Cerebellar cortex (tissue), 1 donor: ENCODE measurements around the gene LRP1B.

Experiments
- DNase-seq: peaks from one replicate; pipeline ENCODE4 v3.0.0-alpha.2; 2015; ENCODE audit warnings: low spot score

The LRP1B gene

GRCh38 chr2:141423124-141423523, 707.7 kb downstream of the LRP1B start:
- peak; percentile 38 for DNase-seq

GRCh38 chr2:141417246-141417797, 713.5 kb downstream of the LRP1B start:
- DNase-seq: no peak

GRCh38 chr2:141411419-141411818, 719.4 kb downstream of the LRP1B start:
- DNase-seq: no peak

GRCh38 chr2:141399270-141399669, 731.5 kb downstream of the LRP1B start:
- no peak for DNase-seq

GRCh38 chr2:141393214-141393545, 737.6 kb downstream of the LRP1B start:
- DNase-seq: no peak

DNA sequence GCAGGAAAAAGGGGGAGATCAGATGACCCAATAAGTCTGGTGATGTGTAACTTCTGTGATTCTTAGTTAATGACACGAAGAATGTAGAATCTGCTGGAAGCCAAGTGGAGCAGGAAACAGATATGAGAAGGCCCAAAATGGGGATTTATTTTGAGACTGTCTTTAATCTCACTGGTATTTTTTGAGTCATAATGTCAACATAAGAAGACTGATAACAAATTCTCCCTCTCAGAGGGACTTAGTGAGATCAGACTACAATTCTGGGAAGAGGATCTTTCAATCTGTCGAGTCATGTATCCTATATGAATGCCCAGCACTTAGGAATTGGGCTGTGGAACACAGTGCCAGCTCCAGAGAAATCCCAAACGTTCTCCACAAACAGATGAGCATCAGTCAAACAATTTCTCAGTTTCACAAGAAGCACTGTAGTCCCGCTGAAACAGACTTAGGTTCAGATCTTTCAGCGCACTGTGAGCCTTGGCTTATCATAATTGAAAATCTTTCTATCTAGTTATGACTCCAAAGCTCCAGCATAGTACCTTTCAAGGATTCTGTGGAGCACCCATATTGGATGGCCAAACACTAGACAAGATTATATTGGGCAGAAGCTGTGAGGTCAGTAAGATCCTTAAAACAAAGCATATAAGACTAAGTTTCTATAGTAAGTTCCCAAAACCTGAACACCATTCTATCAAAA, 738.2 kb downstream of the LRP1B start:
- DNase-seq: no peak

DNA sequence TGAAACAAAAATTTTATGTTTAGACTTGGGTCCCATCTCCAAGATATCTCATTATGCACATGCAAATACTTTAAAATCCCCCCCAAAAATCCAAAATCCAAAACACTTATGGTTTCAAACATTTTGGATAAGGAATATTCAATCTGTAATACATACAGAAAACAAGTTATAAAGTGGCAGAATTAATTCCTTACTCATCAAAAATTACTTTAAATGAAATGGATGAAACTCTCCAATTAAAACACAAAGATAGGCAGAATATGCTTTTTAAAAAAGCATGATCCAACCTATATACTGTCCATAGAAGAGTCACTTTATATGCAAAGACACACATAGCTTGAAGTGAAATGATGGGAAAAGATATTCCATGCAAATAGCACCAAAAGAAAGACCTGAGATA, 744.6 kb downstream of the LRP1B start:
- DNase-seq: no peak

- no peak for DNase-seq
These were observed 746.1 kb downstream of the LRP1B start for GRCh38 chr2:141384676-141385075.

GRCh38 chr2:141381946-141382345, 748.9 kb downstream of the LRP1B start:
- peak; percentile 55 for DNase-seq

GRCh38 chr2:141380008-141380979, 750.5 kb downstream of the LRP1B start:
- DNase-seq: no peak

GRCh38 chr2:141364821-141365220, 766.0 kb downstream of the LRP1B start:
- no peak for DNase-seq

- peak; percentile 74 for DNase-seq
These were observed 768.5 kb downstream of the LRP1B start for GRCh38 chr2:141362311-141362710.

DNA sequence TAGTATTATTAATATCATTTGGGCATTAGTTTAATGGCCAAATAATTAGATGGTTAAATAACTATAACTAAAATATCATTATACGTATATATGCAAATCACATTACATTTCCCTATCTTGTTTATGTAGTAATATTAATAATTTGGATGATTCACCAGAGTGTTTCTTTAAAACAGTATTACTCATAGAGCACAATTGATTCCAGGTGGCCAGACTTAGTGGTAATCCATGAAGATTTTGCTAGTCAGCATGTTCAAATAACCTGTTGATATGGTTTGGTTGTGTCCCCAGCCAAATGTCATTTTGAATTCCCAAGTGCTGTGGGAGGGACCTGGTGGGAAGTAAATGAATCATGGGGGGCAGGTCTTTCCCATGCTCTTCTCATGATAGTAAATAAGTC, 782.3 kb downstream of the LRP1B start:
- DNase-seq: no peak

DNA sequence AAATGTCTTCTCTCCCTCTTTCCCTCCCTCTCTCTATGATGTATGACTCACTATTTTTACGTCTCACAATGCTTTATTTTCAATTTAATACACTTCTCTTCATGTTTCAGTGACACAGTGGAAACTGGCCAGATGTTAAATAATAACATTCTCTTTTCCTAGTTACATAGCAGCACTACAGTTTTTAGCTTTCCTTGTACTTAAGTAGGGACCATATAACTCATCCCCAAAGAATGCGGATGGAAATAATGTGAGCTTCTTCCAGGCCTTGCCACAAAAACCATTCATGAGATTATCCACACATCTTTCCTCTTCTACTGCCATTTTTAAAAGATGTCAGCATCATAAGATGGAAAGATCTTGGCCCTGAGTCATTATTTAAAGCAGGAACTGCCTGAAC, 789.4 kb downstream of the LRP1B start:
- no peak for DNase-seq

DNA sequence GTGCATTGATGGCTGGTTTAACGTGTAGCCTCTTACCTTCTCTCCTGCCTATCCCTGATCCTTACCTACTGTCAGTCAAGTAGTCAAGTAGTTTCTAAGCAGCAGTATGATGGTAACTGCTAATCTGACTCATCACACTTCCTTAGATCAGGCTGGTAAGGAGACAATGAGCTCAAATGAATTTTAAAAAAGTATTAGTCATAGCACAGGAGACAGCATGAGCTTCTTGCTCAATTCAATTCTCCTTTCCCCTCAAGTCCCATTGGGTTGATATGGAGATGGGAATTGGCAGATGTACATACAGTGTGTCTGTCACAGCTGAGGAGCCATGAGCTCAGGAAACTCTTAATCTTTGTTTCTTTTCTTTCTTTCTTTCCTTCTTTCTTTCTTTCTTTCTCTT, 799.7 kb downstream of the LRP1B start:
- no peak for DNase-seq

DNA sequence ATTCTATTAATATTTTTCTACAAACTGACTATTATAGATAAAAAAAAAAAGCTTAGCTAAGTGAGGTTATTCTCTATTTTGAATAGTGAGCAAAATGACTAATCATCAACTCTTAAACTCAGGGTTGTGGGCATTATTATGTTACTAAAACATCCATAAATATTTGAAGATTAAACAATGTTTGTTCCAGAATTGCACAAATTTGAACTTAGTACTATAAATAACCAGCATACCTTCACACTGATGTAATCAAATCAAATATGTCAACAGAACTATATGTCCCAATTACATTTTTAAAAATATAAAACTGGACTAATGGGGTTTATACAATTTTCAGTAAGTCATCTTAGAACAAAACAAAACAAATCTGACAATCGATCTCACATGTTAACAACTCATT, 800.9 kb downstream of the LRP1B start:
- no peak for DNase-seq

- DNase-seq: no peak
These were observed 807.2 kb downstream of the LRP1B start for GRCh38 chr2:141323571-141323970.

- no peak for DNase-seq
These were observed 812.8 kb downstream of the LRP1B start for GRCh38 chr2:141317986-141318385.

DNA sequence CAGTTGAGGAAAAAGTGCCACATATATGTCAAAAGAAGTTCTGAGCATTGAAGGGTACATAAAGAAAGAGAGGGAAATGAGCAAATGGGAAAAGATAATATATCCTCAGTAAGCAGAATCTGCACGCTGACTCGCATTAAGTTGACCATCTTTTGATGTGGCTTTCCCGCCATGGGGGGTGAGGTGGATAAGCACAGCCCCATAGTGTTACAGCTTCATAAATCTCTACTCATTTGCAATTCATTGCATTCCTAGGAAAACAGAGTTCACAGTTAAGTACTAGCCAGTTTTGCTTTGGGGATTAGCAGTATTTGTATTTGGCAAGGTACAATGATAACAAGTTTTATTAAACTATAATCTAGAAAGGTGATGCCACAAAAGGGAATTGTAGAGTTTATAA, 814.2 kb downstream of the LRP1B start:
- DNase-seq: no peak

- no peak for DNase-seq
These were observed 814.7 kb downstream of the LRP1B start for GRCh38 chr2:141316103-141316502.

DNA sequence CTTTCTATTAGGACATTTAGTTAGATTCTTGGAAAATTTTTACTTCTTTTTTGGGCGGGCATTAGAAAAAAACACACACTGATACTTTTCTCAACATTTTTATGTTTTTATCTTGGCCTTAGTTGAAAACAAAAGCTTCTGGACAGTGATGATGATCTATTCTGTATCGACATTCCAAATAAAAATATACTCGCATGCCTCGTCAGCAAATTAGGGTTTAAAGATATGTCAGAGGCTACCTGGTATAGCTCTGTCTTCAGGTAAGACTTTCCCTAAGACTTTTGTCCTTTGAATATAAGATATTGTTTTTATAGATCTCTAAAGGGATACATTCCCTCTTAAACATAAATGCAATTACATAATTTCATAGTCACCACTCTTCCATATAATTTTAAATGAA, 816.8 kb downstream of the LRP1B start:
- no peak for DNase-seq

GRCh38 chr2:141311430-141311829, 819.4 kb downstream of the LRP1B start:
- no peak for DNase-seq

GRCh38 chr2:141306368-141306767, 824.4 kb downstream of the LRP1B start:
- DNase-seq: no peak
